OCI-LY7 (cell line): ENCODE measurements around the gene SNAPC4.

ENCODE experiments used
- EZH2phosphoT487 ChIP-seq: fragments of 200-600 bp; sonication (generic); IDR thresholded peaks from 2 replicates; pipeline ENCODE4 v1.6.1; 2018; ENCODE audit warnings: low read depth, borderline replicate concordance, mild to moderate bottlenecking, mixed run types, antibody characterized with exemption, low read length, moderate library complexity, mixed read lengths
- TF ChIP-seq, protein P1 (sequence below): fragments of 200-600 bp; sonication (generic); conservative IDR thresholded peaks from 2 replicates; pipeline ENCODE4 v1.5.1; 2014; ENCODE audit warnings: mild to moderate bottlenecking, antibody characterized with exemption, low read length, moderate library complexity, mixed read lengths

DNA sequence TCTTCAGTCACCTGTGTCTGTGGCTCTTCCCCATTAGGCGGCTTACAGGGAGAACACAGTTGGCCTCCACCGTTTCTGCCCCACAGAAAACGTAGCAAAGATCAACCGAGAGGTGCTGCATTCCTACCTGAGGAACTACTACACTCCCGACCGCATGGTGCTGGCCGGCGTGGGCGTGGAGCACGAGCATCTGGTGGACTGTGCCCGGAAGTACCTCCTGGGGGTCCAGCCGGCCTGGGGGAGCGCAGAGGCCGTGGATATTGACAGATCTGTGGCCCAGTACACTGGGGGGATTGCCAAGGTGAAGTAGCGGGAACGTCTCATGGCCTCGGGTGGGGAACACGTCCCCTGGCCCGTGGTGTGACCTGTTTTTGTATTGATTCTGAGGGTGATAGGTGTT, 16.9 kb upstream of the SNAPC4 start:
- TF ChIP-seq, protein P1, sequence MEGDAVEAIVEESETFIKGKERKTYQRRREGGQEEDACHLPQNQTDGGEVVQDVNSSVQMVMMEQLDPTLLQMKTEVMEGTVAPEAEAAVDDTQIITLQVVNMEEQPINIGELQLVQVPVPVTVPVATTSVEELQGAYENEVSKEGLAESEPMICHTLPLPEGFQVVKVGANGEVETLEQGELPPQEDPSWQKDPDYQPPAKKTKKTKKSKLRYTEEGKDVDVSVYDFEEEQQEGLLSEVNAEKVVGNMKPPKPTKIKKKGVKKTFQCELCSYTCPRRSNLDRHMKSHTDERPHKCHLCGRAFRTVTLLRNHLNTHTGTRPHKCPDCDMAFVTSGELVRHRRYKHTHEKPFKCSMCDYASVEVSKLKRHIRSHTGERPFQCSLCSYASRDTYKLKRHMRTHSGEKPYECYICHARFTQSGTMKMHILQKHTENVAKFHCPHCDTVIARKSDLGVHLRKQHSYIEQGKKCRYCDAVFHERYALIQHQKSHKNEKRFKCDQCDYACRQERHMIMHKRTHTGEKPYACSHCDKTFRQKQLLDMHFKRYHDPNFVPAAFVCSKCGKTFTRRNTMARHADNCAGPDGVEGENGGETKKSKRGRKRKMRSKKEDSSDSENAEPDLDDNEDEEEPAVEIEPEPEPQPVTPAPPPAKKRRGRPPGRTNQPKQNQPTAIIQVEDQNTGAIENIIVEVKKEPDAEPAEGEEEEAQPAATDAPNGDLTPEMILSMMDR: no peak
- TF ChIP-seq EZH2phosphoT487: no peak
